Skeletal muscle satellite cell (primary cell): ENCODE results near the gene WHRN.

Experiments used
- H3K27me3 ChIP-seq: 2 replicates; pipeline ENCODE4 v1.7.0; 2013; ENCODE audit warnings: low read length; ENCODE audit not compliant: control insufficient read depth, insufficient read depth
- H3K36me3 ChIP-seq: 2 replicates; pipeline ENCODE4 v1.7.0; 2013; ENCODE audit warnings: mild to moderate bottlenecking, control low read depth, low read length; ENCODE audit not compliant: insufficient read depth
- H3K4me1 ChIP-seq: 2 replicates; pipeline ENCODE4 v1.7.0; 2013; ENCODE audit warnings: low read length; ENCODE audit not compliant: control insufficient read depth, insufficient read depth
- H3K4me2 ChIP-seq: 2 replicates; pipeline ENCODE4 v1.7.0; 2013; ENCODE audit warnings: mild to moderate bottlenecking, low read length
- H3K4me3 ChIP-seq: 2 replicates; pipeline ENCODE4 v1.7.0; 2013; ENCODE audit warnings: low read length
- H3K9ac ChIP-seq: 2 replicates; pipeline ENCODE4 v1.7.0; 2013; ENCODE audit warnings: mild to moderate bottlenecking, low read depth, low read length, moderate library complexity
- H3K9me3 ChIP-seq: replicated peaks from 2 replicates; pipeline ENCODE4 v1.7.0; 2013; ENCODE audit warnings: mild to moderate bottlenecking, control low read depth, low read length

The WHRN gene

DNA sequence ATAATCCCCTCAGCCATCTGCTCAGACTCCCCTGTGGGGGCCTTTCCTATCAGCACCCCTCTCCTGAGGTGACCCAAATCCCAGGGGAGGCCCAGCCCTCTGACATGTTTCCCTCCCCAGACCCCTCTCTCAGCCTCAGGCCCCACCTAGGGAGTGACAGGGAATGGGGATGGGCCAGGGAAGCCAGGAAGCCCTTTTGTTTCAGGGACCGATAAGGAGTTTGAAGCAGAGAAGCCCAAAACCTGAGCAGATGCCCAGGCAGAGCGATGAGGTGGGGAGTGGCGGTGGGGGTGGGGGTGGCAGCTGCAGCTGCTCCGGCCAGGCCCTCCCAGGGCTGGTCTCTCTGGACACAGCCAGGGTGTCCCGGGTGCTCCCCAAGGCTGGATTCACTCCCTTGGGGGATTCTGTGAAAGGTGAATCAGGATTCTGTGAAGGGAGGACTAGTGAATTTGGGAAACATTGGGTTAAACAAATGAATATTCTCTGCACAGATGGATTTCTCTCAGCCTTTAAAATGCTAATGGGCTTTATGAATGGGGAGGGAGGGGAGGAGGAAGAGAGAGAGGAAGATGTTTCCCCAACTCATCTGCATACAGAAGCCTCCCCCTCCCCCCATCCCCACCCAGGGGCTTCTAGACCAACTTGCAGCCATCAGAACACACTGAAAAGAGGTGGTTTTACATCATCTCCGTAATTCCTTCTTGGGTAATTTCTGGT is 134.9 kb downstream of the WHRN start:
- no peaks in the 10 kb centered on the region for H3K9me3 ChIP-seq
- no peak overlapping the region for H3K9ac ChIP-seq
- H3K36me3 ChIP-seq: peaks cover 19% of the 10 kb centered on the region
- no peak overlapping the region for H3K4me3 ChIP-seq
- H3K4me1 ChIP-seq: peaks cover 15% of the 10 kb centered on the region
- no peaks in the 10 kb centered on the region for H3K27me3 ChIP-seq
- no peak overlapping the region for H3K4me2 ChIP-seq

DNA sequence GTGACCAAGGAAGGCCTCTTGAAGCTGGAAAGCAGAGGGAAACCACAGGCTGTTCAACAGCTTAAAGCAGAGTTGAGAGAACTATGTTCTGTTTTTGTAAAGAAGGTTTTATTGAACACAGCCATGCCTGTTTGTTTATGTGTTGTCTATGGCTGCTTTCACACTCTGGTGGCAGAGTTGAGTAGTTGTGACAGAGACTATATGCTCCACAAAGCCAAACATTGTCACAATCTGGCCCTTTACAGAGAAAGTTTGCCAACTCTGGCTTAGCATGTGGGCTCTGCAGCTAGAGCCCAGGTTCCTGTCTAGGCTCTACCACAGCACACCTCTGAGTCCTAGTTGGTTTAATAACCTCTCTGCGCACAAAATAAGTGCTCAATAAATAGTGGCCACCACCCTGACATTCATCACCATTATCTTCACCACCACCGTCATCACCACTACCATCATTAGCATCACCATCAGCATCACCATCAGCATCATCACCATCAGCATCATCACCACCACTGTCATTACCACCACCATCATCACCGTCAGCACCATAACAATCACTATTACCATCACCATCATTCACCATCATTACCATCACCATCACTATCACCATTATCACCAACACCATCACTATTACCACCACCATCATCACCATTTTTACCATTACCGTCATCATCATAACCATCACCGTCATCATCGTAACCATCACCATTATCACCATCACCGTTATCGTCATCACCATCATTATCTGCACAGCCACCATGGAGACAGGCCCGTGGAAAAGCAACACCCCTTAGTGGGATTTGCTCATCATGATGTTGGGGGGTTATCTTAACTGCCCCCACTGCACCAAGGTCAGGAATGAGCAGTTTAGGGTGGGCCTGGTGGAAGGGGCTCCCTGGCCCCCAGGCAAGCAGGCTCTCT is 135.8 kb downstream of the WHRN start:
- Histone ChIP-seq H3K36me3 (peaks cover 19% of the 10 kb centered on the region), H3K27me3 (no peaks in the 10 kb centered on the region), H3K4me3 (no peak overlapping the region)

DNA sequence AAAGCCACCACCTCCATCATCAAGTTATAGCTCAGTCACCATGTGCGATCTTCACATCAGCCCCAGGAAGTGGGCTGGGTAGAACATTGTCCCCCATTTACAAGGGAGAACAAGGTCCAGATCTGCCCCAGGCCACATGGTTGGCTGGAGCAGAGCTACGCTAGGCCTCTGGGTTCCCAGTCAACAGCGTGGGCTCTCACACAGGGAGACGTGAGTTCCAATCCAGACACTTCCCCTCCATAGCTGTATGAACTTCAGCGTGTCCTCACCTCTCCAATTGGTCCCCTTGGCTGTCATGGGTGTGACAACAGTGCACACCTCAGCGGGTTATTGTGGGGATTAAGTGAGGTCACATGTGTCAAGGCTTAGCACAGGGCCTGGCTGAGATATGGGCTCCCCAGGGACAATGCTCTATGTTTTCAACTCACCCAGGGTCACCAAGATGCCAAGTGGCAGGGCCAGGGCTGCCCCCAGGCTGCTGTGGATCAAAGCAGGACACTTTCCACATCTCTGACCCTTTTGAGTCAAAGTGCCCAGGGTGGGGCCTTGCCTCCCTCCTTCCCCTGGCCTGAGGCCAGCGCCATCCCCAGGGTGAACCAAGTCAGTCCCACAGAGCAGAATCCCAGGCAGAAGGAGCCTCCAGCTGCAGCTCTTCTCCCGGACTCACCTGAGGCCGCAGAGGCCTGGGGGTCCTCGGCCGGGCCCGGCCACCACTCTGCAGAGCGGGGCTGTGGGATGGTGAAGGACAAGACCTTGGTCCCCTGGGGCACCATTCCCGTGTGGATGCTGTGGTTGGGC is 137.3 kb downstream of the WHRN start:
- no peaks in the 10 kb centered on the region for H3K9me3 ChIP-seq
- peaks cover 25% of the 10 kb centered on the region for H3K36me3 ChIP-seq
- H3K4me2 ChIP-seq: no peak overlapping the region
- H3K4me3 ChIP-seq: no peak overlapping the region
- H3K27me3 ChIP-seq: no peaks in the 10 kb centered on the region
- H3K4me1 ChIP-seq: peaks cover 38% of the 10 kb centered on the region
- no peak overlapping the region for H3K9ac ChIP-seq

More for the DNA sequence above, 135.8 kb downstream of the WHRN start:
- Histone ChIP-seq H3K4me1 (peaks cover 24% of the 10 kb centered on the region), H3K9me3 (no peaks in the 10 kb centered on the region), H3K9ac (no peak overlapping the region), H3K4me2 (no peak overlapping the region)

DNA sequence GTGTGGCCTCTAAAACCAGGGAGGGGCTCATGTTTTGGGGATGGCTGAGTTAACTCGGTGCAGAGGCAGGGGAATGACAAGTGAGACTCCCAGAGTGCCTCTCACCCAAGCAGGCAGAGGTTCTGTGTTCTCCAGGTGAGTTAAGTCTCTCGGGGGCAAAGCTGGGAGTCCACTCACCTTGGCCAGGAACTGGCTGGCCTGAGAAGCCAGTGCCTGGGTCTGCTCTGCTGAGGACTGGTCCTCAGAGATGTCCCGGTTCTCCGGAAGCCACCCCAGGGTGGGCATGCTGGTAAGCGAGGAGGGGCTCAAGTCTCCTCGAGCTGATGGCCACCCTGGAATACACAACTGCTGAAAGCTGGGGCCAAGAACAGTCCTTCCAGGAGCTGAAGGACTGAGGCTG is 137.9 kb downstream of the WHRN start:
- peaks cover 28% of the 10 kb centered on the region for H3K36me3 ChIP-seq
- H3K4me1 ChIP-seq: peaks cover 39% of the 10 kb centered on the region
- no peaks in the 10 kb centered on the region for H3K27me3 ChIP-seq
- H3K4me2 ChIP-seq: no peak overlapping the region
- H3K9ac ChIP-seq: no peak overlapping the region
- no peaks in the 10 kb centered on the region for H3K9me3 ChIP-seq
- H3K4me3 ChIP-seq: no peak overlapping the region

DNA sequence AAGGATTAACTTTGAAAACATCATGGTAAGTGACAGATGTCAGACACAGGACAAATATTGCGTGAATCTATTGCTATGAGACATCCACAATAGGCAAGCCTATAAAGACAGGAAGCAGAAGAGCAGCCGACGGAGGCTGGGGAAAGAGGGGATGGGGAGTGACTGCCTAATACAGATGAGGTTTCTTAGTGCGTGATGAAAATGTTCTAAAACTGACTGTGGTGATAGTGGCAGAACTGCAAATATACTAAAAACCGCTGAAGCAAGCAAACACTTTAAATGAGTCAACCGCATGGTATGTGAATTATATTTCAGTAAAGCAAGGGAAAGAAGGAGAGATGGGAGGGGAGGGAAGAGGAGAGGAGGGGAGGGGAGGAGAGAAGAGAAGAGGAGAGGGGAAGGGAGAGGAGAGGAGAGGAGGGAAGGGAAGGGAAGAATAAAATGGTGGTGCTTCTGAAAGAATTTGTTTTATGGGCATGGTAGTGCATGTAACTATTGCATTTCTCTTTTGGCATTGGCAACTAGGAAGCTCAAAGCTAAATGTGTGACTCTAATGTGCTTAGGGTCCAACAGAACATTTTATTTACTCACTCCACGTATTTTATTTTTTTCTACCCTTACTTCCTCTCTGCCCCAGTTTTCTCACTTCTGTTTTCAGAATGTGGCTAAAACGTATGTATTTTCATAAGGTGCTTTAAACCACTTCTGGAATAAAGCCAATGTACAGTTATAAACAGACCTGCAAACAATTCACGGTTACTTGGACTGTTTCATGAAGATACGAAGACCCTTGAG is 138.7 kb downstream of the WHRN start:
- Histone ChIP-seq H3K4me2 (peak overlapping the region; percentile 0), H3K9me3 (no peaks in the 10 kb centered on the region), H3K9ac (peak overlapping the region; percentile 8), H3K4me3 (no peak overlapping the region), H3K36me3 (peaks cover 30% of the 10 kb centered on the region), H3K27me3 (no peaks in the 10 kb centered on the region), H3K4me1 (peaks cover 39% of the 10 kb centered on the region)

DNA sequence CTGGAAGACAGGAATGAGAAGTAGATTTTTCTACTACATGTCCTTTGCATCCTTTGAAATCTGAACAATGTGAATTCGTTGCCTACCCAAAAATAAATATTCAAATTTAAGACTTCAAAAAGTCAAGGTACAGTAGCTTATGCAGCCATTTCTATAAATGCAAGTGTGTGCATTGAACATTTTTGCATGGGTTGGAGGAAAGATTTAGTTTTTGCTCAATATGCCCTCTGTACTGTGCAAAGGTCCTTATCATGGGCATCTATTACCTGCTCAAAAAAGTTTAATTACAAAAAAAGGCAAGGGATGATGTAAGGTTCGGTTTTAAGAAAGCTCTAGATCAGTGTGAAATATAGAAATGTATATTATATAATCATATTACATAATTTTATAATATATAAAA is 140.1 kb downstream of the WHRN start:
- H3K9me3 ChIP-seq: no peaks in the 10 kb centered on the region
- H3K4me2 ChIP-seq: no peak overlapping the region
- H3K36me3 ChIP-seq: peaks cover 38% of the 10 kb centered on the region
- H3K4me1 ChIP-seq: peaks cover 39% of the 10 kb centered on the region
- H3K9ac ChIP-seq: no peak overlapping the region
- H3K27me3 ChIP-seq: no peaks in the 10 kb centered on the region
- H3K4me3 ChIP-seq: no peak overlapping the region

DNA sequence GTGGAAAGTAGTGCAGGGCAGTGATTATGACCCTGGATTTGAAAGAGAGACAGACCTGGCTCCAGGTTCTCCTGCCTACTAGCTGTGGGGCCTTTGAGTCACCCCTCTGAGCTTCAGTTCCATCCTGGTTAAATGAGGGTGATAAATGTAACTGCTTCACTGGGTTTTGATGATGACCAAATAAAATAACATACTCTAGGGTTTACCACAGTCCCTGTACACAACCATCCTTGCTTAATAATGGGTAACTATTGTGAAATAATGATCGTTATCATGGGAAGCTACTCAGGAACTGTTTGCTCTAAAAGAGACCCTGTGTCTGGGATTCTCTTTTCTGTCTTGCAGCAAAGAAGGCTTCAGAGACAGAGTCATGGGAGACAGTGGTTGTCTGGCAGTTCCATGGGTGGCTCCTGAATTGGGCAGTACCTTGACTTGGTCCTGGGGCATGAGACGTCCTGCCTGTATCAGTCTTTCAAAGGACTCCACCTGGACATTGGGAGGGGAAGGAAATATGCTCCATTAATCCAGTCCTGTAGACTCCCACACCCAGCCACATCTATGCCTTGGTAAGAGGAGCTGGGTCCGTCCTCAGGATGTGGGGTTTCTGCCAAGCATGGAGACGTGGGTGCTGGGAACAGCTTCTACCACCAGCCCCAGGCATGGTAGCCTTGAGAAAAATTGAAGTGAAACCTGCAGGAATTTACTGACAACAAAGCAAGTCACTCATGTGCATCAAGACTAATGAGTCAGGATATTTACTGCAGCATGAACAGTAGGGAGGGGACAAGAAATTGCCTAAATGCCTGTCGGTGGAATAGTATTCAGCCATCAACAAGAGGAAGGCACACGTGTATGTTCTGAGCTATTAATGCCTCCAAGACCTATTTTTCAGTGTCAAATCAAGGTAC is 140.9 kb downstream of the WHRN start:
- no peaks in the 10 kb centered on the region for H3K27me3 ChIP-seq
- peak overlapping the region; percentile 69 for H3K4me2 ChIP-seq
- H3K36me3 ChIP-seq: peaks cover 46% of the 10 kb centered on the region
- peak overlapping the region; percentile 51 for H3K9ac ChIP-seq
- H3K4me3 ChIP-seq: peak overlapping the region; percentile 12
- H3K4me1 ChIP-seq: peaks cover 39% of the 10 kb centered on the region
- no peaks in the 10 kb centered on the region for H3K9me3 ChIP-seq

DNA sequence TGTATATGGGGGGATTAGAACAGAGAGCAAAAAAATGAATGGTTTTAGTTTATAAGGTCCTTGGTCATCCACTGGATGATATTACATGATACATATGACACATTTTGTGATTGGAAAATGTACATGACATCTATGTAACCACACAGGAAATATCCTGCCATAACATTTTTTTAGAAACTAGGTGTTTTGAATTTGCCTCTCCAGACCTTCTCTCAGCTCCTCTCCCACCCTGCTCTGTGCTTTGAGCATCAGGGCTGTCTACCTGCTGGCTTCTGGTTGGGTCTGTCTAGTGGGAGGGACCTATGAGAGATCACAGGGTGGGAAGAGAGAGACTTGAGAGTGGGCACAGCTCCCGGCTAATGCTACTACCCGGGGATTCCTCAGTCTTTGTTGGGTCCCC is 141.8 kb downstream of the WHRN start:
- H3K27me3 ChIP-seq: no peaks in the 10 kb centered on the region
- no peaks in the 10 kb centered on the region for H3K9me3 ChIP-seq
- H3K4me2 ChIP-seq: peak overlapping the region; percentile 27
- peaks cover 48% of the 10 kb centered on the region for H3K36me3 ChIP-seq
- H3K9ac ChIP-seq: peak overlapping the region; percentile 17
- H3K4me1 ChIP-seq: peaks cover 39% of the 10 kb centered on the region
- no peak overlapping the region for H3K4me3 ChIP-seq

DNA sequence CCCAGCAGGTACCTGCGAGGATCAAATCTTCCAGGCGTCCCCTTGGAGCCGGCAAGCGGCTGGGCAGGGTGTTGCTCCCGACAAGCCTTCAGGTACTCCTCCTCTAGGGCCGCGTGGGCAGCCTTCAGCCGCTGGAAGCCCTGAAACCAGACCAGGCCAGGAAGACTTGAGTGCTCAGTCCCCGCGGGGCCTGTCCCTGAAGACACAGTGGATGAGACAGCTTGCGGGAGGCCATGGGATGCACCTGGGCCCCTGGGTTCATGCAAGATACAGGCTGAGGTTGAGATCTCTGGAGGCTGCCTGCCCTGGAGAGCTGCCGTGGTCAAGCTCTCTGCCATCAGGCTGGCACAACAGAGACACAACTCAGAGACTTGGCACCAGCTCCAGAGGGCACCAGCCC is 142.9 kb downstream of the WHRN start:
- peaks cover 39% of the 10 kb centered on the region for H3K4me1 ChIP-seq
- no peaks in the 10 kb centered on the region for H3K27me3 ChIP-seq
- H3K4me2 ChIP-seq: no peak overlapping the region

DNA sequence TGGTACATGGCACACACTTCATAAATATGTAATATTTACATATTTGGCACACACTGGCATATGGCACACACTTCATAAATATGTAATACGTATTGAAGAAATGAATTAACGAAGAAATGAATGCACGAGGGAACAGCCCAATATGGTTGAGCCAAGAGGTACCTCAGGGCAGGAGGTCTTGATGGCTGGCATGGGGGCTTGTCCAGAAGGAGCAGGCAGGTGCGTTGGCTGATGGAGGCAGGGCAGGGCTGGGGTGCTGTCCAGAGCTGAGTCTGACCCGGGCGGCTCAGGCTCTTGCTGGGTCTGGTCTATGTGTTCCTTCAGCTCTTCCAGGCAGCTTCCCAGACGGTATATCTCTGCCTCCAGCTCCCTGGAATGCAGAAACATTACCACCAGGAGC is 143.7 kb downstream of the WHRN start:
- H3K27me3 ChIP-seq: no peaks in the 10 kb centered on the region
- no peak overlapping the region for H3K4me2 ChIP-seq
- peaks cover 56% of the 10 kb centered on the region for H3K36me3 ChIP-seq
- H3K9ac ChIP-seq: no peak overlapping the region
- no peak overlapping the region for H3K4me3 ChIP-seq
- no peaks in the 10 kb centered on the region for H3K9me3 ChIP-seq
- peaks cover 31% of the 10 kb centered on the region for H3K4me1 ChIP-seq

More for the DNA sequence above, 142.9 kb downstream of the WHRN start:
- Histone ChIP-seq H3K9ac (no peak overlapping the region), H3K36me3 (peaks cover 49% of the 10 kb centered on the region), H3K4me3 (no peak overlapping the region), H3K9me3 (no peaks in the 10 kb centered on the region)
